T-helper 17 cell (primary cell): ENCODE measurements around the gene COPS6. TPM values are rescaled to one million over a fixed set of nuclear protein-coding genes. Genes with fewer than 3 reads are reported as not detected.

Source experiments
- ATAC-seq: fragments of 150-1000 bp; cut with Tn5 transposase; 2 replicates; pipeline ENCODE4 v1.10.0; 2021; ENCODE audit warnings: mild to moderate bottlenecking, moderate library complexity
- DNase-seq, 3 donors: peaks; one replicate each; pipeline versions ENCODE4 v3.0.0 to v3.0.0-alpha.2; 2020 to 2021
- H3K9me3 ChIP-seq: one replicate; pipeline ENCODE4 v1.7.0; 2013; ENCODE audit warnings: low read length, mild to moderate bottlenecking; ENCODE audit not compliant: control insufficient read depth, poor library complexity, severe bottlenecking
- H3K27ac Mint-ChIP-seq: one replicate; pipeline ENCODE4 v1.8.0; 2022; ENCODE audit warnings: mild to moderate bottlenecking, moderate library complexity, mixed read lengths
- H3K27me3 Mint-ChIP-seq: one replicate; pipeline ENCODE4 v1.8.0; 2022; ENCODE audit warnings: mixed read lengths
- H3K36me3 Mint-ChIP-seq: one replicate; pipeline ENCODE4 v1.8.0; 2022; ENCODE audit warnings: low read depth, mixed read lengths
- H3K4me1 Mint-ChIP-seq: one replicate; pipeline ENCODE4 v1.8.0; 2022; ENCODE audit warnings: mild to moderate bottlenecking, mixed read lengths
- H3K4me3 Mint-ChIP-seq: one replicate; pipeline ENCODE4 v1.8.0; 2022; ENCODE audit warnings: mild to moderate bottlenecking, moderate library complexity, mixed read lengths
- total RNA-seq, 4 donors: library from RNA in 2 of 4; stranded (reverse) in 2 of 4; gene quantifications; one replicate each; pipeline ENCODE4 v1.2.3 and lab custom pipeline; 2022 to 2026

Gene COPS6
- total RNA-seq, 2 donors from 2014 or later: 62.5 to 64.7 TPM

DNA sequence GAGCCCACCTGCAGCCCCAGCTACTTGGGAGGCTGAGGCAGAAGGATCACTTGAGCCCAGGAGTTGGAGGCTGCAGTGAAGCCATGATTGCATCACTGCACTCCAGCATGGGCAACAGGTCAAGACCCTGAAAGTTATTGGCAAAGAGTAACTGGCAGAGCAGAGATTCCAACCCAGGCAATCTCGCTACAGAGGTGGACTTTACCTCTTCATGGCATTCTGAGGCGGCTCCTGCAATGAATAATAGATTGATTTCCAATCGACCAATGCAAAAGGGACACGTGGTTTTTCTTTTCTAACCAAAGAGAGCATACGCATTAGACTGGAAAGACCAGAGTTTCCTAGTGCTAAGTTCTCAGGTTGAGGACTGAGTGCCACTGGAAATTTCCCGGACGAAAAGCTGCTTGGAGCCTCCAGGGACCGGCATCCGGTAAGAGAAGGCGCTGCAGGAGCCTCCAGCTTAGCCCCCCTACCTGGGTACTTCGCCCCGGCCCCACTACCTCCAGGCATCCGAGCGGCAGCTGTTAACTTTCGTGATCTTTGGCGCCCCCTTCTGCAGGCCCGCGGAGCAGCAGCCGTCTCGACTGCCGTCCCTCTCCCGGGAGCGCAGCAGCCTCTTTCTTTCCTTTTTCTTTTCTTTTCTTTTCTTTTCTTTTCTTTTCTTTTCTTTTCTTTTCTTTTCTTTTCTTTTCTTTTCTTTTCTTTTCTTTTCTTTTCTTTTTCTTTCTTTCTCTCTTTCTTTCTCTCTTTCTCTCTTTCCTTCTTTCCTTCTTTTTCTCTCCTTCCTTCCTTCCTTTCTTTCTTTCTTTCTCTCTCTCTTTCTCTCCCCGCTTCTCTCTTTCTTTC is 42.1 kb downstream of the COPS6 start:
- ATAC-seq (no peak), DNase-seq (peak; percentile 72 to 85 (median 76))
- Mint-ChIP-seq H3K4me3 (peak overlapping the region; percentile 83), H3K27ac (peak overlapping the region; percentile 83), H3K27me3 (no peaks in the 10 kb centered on the region), H3K36me3 (no peaks in the 10 kb centered on the region), H3K4me1 (peaks cover 13% of the 10 kb centered on the region)
- H3K9me3 ChIP-seq: no peaks in the 10 kb centered on the region

DNA sequence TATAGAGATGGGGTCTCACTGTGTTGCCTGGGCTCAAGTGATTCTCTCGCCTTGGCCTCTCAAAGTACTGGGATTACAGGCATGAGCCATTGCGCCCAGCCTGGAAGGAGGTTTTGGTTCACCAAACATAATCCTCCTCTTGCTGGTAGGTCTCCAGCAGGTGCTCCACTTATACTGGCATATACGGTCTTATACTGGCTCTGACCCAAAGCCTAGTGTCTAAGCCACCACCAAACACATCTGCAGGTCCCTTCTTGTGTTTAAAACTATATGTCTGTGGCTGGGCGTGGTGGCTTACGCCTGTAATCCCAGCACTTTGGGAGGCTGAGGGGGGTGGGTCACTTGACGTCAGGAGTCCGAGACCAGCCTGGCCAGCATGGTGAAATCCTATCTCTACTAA is 43.4 kb downstream of the COPS6 start:
- ATAC-seq (no peak), DNase-seq (no peak)
- H3K27me3 Mint-ChIP-seq: no peaks in the 10 kb centered on the region
- peaks cover 13% of the 10 kb centered on the region for H3K4me1 Mint-ChIP-seq
- no peaks in the 10 kb centered on the region for H3K9me3 ChIP-seq
- H3K27ac Mint-ChIP-seq: peak overlapping the region; percentile 83
- H3K4me3 Mint-ChIP-seq: no peak overlapping the region
- H3K36me3 Mint-ChIP-seq: no peaks in the 10 kb centered on the region

DNA sequence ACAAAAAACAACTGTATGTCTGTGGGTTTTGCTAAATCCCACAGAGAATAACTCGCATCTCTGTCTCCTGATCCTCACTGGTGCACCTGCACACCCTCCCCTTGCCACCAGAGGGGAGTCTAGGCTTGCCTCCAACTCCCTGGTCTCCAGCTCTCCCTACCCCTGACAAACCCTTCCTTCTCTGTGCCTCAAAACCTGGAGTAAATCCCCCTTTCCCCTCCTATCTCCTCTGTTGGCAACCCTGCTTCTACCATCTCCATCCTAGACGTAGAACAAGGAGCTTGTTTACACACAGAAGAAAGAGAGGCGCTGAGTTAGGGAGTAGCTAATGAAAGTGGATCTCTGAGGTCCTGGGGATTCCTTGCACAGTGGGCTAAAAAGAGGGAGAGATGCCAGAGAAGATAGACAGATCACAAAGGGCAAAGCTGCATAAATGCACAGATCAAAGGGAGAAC is 44.0 kb downstream of the COPS6 start:
- DNase-seq (peak; percentile 26 to 50 (median 35)), ATAC-seq (peak; percentile 85)
- H3K9me3 ChIP-seq: no peaks in the 10 kb centered on the region
- Mint-ChIP-seq H3K4me1 (peaks cover 13% of the 10 kb centered on the region), H3K4me3 (peak overlapping the region; percentile 31), H3K36me3 (no peaks in the 10 kb centered on the region), H3K27me3 (no peaks in the 10 kb centered on the region), H3K27ac (peak overlapping the region; percentile 19)

DNA sequence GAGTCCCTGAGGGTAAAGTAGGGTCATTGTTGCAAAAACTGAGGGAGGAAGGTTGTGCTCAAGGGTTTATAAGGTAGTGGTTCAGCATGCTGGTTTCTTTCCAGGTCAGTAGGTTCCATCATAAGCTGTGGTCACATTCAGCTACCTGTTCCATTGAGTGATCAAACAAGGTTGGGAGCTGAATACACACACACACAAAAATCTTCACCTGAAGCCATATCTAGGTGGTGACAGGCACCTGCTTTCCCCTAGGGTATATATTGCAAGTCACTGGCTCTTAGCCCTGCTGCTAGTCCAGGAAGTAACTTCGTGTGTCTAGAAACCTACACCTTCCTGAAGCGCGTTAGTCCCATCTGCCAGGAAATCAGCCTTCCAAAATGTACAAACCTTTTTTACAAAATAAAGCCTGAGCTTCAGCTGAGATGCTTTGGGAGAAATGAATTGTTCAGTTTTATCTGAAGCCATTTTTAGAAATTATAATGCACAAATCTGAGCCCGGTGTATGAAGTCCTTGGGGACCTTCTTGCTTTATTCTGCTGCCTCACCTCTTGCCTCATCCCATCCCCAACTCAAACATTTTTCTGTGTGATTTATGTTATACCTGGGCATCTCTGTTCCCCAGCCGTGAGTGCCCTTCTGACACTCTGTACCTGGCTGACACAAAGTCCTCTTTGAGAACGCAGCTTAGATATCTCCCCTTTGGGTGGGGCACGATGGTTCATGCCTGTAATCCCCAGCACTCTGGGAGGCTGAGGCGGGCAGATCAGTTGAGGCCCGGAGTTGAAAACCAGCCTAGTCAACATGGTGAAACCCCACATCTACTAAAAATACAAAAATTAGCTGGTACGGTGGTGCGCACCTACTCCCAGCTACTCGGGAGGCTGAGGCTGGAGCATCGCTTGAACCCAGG is 49.3 kb downstream of the COPS6 start:
- H3K27me3 Mint-ChIP-seq: no peaks in the 10 kb centered on the region
- peaks cover 4% of the 10 kb centered on the region for H3K4me1 Mint-ChIP-seq
- H3K27ac Mint-ChIP-seq: no peak overlapping the region
- ATAC-seq (no peak), DNase-seq (no peak)
- no peaks in the 10 kb centered on the region for H3K9me3 ChIP-seq
- no peak overlapping the region for H3K4me3 Mint-ChIP-seq
- no peaks in the 10 kb centered on the region for H3K36me3 Mint-ChIP-seq

DNA sequence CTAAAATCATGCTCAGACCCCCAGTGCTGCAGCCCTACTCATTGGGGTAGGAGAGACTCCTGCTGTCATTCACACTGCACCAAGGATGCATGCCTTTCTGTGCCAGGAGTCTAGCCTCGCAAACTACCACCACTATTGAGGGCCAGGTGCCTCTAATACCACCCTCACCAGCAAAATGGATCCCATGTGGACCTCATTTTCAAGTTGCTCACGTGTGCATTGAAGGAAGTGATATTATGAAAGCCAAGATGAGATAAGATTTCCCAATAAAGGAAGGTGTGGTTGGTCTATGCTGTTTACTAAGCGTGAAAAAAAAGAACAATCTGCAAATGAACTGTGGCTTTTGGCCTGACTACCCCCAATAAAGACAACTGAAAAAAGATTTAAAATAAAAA is 52.8 kb downstream of the COPS6 start:
- no peak overlapping the region for H3K4me3 Mint-ChIP-seq
- ATAC-seq: no peak
- DNase-seq: no peak

More for the DNA sequence above, 52.8 kb downstream of the COPS6 start:
- Mint-ChIP-seq H3K27me3 (no peaks in the 10 kb centered on the region), H3K4me1 (peaks cover 4% of the 10 kb centered on the region), H3K36me3 (no peaks in the 10 kb centered on the region), H3K27ac (no peak overlapping the region)
- H3K9me3 ChIP-seq: no peaks in the 10 kb centered on the region

Other genes with a start within 250 kb of the COPS6 start
- not detected for gene OR2AE1, start 211.9 kb upstream of the COPS6 start, total RNA-seq
- gene TRIM4, start 169.4 kb upstream of the COPS6 start, total RNA-seq: 10 to 100 TPM; 25.3 to 27.2 TPM
- gene GJC3, start 159.3 kb upstream of the COPS6 start, total RNA-seq: under 1 TPM in 1 of 2 donors, not detected in 1; 0.25 TPM
- not detected for gene AZGP1, start 112.9 kb upstream of the COPS6 start, total RNA-seq
- 10 to 100 TPM; 51.1 to 58.6 TPM for gene ZKSCAN1, start 73.4 kb upstream of the COPS6 start, total RNA-seq
- 1 to 10 TPM; 4.2 to 5.2 TPM for gene ZSCAN21, start 39.2 kb upstream of the COPS6 start, total RNA-seq
- gene ZNF3, start 7.2 kb upstream of the COPS6 start, total RNA-seq: 10 to 100 TPM; 42.3 to 45.2 TPM
- 100 to 1,000 TPM; 111 to 119 TPM for gene MCM7, start 12.4 kb downstream of the COPS6 start, total RNA-seq
- gene AP4M1, start 12.7 kb downstream of the COPS6 start, total RNA-seq: 1 to 10 TPM; 8.6 to 9.3 TPM
- 10 to 100 TPM; 40.7 to 45.3 TPM for gene TAF6, start 30.4 kb downstream of the COPS6 start, total RNA-seq
- 10 to 100 TPM; 22.5 to 22.6 TPM for gene CNPY4, start 30.7 kb downstream of the COPS6 start, total RNA-seq
- 1 to 10 TPM; 4.0 to 4.2 TPM for gene MBLAC1, start 38.0 kb downstream of the COPS6 start, total RNA-seq
- 100 to 1,000 TPM; 124 to 135 TPM for gene LAMTOR4, start 59.9 kb downstream of the COPS6 start, total RNA-seq
- gene TRAPPC14, start 69.8 kb downstream of the COPS6 start, total RNA-seq: 10 to 100 TPM; 45.8 to 46.9 TPM
- gene GAL3ST4, start 79.6 kb downstream of the COPS6 start, total RNA-seq: 1 to 10 TPM; 5.0 to 6.5 TPM
- 1 to 10 TPM; 5.0 to 8.5 TPM for gene GPC2, start 88.4 kb downstream of the COPS6 start, total RNA-seq
- gene STAG3, start 88.9 kb downstream of the COPS6 start, total RNA-seq: 1 to 10 TPM; 4.0 to 4.8 TPM
- 10 to 100 TPM; 30.1 to 30.5 TPM for gene PVRIG, start 131.0 kb downstream of the COPS6 start, total RNA-seq
- gene SPDYE3, start 218.7 kb downstream of the COPS6 start, total RNA-seq: not detected